GM18909 (cell line): ENCODE data around the gene DMXL1.

ENCODE experiments used
- ATAC-seq: cut with Tn5 transposase; IDR thresholded peaks from one replicate; pipeline ENCODE4 v1.9.1; 2021; ENCODE audit warnings: mild to moderate bottlenecking; ENCODE audit not compliant: unreplicated experiment, poor library complexity

DMXL1 gene, protein sequence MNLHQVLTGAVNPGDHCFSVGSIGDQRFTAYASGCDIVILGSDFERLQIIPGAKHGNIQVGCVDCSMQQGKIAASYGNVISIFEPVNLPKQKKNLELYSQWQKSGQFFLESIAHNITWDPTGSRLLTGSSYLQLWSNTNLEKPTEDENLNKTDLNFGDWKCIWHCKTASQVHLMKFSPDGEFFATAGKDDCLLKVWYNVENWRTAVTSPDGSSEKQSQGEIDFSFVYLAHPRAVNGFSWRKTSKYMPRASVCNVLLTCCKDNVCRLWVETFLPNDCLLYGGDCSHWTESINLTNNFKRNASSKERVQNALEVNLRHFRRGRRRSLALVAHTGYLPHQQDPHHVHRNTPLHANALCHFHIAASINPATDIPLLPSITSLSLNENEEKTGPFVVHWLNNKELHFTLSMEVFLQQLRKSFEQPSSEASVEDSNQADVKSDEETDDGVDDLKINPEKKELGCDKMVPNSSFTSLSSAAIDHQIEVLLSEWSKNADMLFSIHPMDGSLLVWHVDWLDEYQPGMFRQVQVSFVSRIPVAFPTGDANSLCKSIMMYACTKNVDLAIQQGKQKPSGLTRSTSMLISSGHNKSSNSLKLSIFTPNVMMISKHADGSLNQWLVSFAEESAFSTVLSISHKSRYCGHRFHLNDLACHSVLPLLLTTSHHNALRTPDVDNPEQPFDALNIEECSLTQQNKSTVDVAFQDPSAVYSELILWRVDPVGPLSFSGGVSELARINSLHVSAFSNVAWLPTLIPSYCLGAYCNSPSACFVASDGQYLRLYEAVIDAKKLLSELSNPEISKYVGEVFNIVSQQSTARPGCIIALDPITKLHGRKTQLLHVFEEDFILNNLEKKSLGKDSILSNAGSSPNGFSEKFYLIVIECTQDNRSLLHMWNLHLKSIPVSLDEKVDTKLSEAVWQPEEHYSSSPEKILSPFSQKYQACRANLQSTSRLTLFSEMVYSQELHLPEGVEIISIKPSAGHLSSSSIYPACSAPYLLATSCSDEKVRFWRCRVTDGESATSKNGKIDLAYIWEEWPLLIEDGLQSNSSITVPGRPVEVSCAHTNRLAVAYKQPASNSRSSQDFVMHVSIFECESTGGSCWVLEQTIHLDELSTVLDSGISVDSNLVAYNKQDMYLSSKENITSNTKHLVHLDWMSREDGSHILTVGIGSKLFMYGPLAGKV (N-terminal part only)

DNA sequence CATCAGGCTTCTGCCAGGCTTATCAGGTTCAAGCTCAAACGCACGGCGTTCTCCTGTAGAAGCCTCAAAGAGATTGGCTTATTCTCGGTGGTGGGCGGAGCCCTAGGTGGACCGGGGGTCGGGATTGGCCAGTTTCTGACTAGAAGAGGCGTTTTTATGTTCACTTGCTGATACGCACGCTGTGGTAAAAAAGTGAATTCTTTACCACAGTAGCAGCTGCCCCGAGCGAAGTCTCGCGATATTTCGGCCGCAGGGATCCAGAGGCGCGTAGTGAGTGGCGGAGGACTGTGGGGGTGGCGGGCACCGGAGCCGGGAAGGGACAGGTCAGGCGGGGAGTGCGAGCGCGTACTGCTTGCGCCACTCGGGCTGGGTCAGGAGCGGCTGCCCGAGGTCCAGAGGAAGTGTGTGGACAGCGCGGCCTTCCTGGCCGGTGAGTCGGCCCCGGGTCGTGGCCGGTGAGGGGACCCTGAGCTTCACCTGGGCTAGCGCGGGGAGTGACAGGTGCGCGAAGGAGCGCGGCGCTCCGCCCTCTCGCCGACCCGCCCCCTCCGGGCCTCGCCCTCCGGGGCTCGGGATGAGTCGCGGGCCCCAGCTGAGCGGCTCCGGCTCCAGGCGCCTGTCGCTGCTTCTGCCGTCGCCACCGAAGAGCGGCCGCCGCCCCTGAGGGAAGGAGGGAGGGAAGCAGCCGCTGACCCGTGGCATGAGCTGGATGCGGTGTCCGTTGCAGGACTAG lies at the start of gene DMXL1:
Gene DMXL1, plus strand, starts transcription at position 260 of the 733 bp plus-strand sequence. CDS start 483 bp downstream, outside the sequence.
- peak; percentile 84 for ATAC-seq

DNA sequence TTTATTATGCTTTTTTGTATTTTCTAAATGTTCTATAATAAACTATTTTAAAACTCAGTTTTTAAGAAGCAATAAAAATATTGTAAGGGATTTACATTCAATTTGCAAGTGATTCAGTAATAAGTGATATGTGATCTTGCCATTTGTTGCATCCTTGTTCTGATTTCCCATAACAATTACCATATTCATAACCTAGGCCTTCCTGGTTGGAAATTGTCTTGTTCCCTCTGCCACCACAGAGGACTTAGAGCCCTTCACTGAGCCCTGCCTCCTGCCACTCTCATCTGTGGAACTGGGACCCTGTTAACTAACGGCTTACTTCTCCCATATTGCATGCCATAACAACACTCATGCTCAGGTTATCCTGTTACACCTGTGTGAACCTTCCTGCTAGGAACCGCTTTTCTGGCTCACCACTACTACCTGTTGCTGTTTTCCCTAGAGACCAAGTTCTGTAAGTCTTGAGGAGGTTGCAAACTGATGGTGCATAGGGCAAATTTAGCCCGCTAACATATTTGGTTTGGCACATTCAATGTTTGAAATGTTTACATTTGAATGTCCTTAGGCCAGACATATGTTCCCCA lies 49.6 kb upstream of the DMXL1 start:
- no peak for ATAC-seq

DNA sequence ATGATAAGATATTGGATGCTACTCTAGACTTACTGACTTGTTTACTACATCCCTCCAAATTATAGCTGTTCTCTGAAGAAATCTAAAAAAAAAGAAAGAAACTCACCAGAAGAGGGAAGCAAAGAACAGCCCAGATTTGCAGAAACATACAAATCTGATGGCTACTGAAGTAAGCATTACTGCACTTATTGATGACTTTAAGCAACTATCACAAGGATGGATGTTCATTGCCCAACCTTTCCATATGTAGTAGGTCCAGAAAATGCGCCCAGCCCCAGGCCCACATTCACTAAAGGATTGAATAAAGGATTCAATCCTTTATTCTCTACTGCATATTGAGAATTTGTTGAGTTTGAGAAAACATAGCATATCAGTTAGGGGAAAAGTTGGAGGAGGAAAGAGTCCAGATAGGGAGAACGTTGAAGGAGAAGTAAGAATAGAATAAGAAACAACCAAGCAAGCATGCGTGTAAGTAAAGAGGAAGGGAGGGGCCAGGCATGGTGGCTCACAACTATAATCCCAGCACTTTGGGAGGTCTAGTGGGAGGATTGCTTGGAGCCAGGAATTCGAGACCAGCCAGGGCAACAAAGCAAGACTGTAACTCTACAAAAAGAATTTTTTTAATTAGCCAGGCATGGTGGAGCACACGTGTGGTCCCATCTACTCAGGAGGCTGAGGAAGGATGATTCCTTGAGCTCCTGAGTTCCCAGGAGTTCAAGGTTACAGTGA lies 48.7 kb upstream of the DMXL1 start:
- peak; percentile 83 for ATAC-seq

DNA sequence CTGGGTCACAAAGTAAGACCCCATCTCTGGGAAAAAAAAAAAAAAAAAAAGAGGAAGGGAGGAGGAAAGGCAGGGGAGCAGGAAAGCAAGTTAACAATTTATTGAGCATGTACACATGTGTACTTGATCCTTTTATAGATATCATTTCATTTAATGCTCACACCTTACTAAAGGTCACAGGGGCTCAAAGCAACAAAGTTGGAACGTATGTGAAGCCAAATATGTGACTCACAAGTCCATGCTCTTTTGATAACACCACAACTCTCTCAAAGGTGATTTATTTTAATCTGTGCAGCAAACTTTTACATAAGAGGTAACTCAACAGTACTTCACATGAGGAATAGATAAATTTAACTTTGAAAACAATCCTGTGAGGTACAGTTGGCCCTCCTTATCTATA lies 48.1 kb upstream of the DMXL1 start:
- ATAC-seq: no peak

DNA sequence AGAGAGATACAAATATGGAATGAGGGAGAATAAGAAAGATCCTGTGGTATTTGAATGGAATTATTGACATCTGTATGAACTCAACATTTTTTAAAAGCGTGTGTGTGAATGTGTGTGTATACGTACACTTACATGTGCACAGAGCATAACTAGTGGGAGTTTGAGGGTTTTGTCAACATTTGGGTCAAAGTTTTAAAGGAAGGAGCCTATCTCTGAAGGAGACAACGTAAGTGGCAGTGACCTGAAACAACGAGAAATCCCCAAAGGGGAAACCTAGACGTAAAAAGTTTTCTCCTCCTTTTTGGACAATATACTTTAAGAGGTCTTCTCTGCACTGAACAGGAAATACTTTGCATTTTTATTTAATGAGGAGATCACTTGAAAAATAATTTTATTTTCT lies 42.3 kb upstream of the DMXL1 start:
- ATAC-seq: no peak

DNA sequence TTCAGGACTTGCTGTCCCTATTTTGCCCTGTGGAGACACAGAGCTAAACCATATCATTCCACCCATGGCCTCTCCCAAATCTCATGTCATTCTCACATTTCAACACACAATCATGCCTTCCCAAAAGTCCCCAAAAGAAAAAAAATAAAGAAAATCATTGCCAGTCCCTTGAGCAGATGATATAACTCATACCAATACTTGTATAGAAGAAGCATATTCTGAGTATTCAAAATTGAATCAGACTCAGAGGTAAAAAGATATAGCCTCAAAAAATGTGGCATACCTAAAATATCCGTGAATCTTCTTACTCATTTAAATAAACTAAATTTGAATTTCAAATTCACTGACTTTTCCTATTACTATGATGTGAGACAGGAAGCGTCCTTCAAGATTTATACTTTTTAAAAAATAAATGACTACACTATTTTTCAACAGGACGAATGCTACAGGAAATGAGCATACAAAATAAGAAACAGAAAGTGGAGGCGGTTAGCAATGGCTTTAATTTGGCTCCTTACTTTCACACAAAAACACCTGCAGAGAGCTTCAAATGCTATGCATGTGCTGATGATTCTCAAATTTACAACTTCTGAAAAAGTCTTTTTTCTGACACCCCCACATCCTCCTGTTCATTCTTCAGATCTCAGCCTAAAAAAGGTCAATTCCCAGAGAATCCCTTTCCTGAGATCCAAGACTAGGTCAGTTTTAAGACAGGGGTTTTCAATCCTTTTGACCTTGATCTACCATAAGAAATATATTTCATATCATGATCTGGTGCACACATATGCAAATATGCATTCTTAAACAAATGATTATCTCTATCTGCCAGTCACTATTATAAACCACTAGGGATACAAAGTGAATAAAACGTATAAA lies 39.6 kb upstream of the DMXL1 start:
- peak; percentile 87 for ATAC-seq

DNA sequence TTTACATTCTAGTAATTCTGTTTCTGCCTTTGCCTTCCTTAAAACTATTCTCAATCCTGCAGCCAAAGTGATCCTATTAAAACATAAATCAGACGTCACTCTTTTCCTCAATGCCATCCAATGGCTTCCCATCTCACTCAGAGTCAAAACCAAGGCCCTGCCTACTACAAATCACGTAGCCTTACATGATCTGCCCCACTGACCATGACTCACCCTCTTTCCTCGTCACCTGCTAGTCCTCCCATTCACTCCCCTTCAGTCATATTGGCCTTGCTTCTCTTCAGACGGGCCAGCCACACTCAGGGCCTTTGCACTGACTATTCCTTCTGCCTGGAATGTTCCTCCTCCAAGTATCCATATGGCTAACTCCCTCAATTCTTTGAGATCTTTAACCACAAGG lies 39.0 kb upstream of the DMXL1 start:
- ATAC-seq: peak; percentile 70

DNA sequence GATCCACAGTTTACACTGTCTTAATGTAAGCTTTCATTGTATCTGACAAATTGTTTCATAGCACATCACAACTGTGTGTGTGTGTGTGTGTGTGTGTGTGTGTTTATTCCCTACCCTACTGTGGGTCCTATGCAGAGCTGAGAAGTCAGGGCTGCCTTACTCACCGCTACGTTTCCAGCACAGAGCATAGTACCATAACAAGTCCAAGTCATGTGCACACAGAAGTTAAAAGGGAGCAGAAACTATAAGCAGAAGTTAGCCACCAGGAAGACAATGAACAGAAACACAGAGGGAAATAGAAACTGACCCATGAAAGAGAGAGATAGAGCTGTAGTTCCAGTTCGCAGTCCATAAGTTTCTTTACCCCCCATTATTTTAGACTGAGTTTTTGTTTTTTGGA lies 38.2 kb upstream of the DMXL1 start:
- ATAC-seq: peak; percentile 34

DNA sequence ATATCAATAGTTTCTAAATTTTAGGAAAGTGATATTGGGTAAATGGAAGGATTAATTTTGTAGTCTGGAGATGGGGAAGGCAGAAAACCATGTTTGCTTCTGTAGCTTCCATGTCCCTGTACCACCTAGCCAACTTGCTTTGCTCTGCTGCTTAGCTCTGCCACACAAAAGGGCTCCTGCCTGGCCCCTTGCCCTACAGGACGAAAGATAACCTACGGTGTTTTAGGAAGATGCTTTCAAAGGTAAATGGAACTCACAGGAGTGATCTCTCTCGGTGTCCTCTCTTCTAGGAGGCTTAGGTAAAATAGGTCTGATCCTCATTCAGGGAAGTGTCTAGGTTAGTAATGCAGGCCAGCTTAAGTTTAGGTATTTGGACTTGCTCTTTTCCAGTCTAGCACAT lies 37.8 kb upstream of the DMXL1 start:
- ATAC-seq: no peak

DNA sequence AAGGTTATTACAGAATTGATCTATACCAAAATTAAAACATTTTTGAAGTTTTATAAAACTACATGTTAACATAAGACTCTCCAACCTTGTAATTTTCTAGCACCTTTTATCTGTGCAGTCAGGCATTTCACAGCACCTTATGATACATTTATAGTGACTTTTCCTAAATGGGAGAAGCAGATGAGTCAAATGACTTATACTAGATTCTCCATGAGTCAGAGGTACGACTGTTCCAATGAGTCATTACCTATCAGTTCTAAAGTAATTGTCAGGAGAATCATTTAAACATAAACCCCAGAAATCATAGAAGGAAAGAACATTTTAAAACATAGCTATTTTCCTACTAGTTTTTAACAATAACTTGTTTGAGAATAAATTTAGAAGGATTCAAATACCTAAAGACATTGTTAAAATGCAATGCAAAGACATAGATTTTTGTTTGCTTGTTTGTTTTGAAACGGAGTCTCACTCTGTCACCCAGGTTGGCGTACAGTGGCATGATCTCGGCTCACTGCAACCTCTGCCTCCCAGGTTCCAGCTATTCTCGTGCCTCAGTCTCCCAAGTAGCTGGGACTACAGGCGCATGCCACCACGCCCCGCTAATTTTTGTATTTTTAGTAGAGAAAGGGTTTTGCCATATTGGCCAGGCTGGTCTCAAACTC lies 34.7 kb upstream of the DMXL1 start:
- no peak for ATAC-seq

DNA sequence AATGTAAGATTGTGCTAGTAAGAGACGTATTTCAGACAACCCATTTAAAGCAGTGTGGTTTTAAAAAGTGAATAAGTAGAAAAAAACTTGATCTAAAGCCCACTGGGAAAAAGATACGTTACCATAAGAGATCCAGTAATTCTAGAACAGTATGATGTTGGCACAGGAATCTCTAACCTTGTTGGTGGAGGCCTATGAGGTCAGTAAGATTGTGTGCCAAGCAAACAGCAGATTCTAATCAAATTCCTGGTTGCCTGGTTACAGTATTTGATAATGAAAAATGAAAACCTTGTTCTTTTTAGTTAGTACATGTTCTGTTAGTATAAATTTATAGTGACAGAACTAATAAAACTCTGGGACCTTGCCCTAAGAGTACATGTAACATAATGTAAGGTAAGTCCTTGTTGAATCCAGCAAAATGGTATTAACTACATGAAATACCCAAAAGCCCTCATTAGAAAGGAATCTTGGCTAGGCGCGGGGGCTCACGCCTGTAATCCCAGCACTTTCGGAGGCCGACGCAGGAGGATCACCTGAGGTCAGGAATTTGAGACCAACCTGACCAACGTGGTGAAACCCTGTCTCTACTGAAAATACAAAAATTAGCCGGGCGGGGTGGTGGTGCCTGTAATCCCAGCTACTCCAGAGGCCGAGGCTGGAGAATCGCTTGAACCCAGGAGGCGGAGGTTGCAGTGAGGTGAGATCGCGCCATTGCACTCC lies 33.2 kb upstream of the DMXL1 start:
- ATAC-seq: no peak

DNA sequence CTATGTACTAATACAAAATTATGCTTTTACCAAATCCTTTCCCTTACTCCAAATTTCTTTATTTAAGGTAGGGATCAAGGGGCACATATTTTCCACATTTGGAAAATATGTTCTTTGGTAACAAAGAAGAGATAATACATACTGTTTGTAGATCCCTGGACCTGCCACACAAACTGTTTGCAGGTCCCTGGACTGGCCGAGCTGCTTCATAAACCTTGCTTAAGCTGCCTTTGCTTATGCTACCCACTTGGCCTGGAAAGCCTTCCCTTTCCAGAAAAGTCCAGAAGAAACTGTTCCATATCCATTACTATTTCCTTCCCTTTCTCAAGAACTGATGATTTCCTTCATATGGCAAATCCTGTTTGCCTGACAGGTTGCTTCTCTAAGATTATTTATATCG lies 22.6 kb upstream of the DMXL1 start:
- no peak for ATAC-seq

DNA sequence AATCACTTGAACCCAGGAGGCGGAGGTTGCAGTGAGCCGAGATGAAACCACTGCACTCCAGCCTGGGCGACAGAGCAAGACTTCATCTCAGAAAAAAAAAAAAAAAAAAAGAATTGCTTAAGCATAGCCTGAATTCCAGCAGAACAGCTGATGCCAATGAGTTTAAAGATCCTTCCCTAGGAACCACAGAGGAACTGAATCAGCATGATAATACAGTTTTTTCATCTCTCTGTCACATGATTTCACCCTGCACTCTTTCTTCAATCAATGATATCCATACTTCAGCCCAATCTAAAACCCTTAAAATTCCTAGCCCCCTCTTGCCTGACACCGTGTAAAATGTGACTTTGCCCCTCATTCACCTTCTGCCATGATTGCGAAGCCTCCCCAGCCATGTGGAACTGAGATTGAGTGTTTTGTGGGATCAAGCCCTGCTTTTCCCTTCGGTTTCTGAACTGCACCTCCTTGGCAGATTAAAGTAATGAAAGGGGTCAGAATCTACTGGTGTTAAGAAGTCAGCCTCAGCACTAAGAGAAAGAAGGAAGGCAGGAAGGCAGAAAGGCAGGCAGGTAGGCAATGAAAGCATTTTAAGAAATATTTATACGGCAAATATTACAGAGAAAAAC lies 20.9 kb upstream of the DMXL1 start:
- ATAC-seq: no peak

DNA sequence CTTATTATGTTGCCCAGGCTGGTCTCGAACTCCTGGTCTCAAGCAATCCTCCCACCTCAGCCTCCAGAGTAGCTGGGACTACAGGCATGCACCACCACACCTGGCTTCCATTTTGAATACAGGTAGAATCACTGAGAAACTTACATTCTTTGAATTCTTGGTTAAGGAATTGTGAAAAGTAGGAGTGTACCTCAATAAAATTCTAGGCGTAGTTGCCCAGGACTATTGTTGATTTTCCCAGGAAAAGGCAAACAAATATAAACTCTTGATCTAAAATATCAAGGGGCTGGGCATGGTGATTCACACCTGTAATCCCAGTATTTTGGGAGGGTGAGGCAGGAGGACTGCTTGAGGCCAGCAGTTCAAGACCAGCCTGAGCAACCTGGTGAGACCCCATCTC lies 16.8 kb upstream of the DMXL1 start:
- no peak for ATAC-seq

DNA sequence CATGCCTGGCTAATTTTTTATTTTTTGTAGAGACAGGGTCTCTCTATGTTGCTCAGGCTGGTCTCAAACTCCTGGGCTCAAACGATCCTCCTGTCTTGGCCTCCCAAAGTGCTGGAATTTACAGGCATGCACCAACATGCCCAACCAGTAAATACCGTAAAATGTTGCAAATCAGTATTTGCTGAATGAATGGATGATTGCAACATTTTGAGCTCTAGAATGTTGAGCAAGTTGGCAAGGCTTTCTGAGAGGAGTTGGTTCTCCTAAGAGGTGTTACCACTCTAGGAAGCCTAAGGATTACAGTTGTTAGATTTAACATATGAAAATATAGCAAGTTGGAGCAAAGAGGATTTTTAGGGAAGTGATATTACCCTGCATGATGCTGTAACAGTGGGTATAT lies 15.6 kb upstream of the DMXL1 start:
- no peak for ATAC-seq

DNA sequence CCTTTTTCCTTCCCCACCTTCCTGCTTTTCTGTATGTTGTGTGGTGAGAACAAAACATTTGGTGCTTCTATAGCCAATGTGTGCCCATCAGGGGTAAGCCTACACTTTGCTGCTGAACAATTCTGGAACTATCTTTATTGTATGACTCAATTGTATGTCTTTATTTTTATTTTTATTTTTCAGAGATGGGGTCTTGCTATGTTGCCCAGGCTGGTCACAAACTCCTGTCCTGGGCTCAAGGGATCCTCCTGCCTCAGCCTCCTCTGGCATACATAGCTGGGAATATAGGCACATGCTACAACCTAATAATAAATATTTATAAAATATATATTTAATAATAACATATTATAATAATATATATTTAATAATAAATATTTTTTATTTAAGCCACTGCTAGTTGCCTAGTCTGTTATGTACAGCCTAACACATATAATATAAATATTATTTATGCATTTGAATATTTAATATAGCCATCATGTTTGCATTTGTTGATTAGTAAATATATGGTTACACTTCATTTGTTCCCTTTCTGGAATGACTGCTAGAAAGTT lies 11.8 kb upstream of the DMXL1 start:
- no peak for ATAC-seq
